Stimulated activated CD8-positive, alpha-beta memory T cell treated with anti-CD3 and anti-CD28 coated beads, Interleukin-12 subunit alpha, Interleukin-12 subunit beta, amount 100 ng/mL, for 1 hour (primary cell): ENCODE results near the gene CFAP251.
"Not testable (repeated sequence)": the region's sequence is repeated elsewhere in the genome, so short reads cannot be mapped to it uniquely, and the experiment has no call there.

ENCODE experiments used
- DNase-seq: peaks from one replicate; pipeline ENCODE4 v3.0.0-alpha.2; 2020; ENCODE audit warnings: low read depth

The CFAP251 gene

GRCh38 chr12:121903202-121903601 is 15.2 kb upstream of the CFAP251 start:
- no peak for DNase-seq

- DNase-seq = no peak
Observed at GRCh38 chr12:121905746-121906145, 12.6 kb upstream of the CFAP251 start.

GRCh38 chr12:121908702-121909101 is 9.7 kb upstream of the CFAP251 start:
- no peak for DNase-seq

- no peak for DNase-seq
Observed at GRCh38 chr12:121911824-121912585, 6.4 kb upstream of the CFAP251 start.

- no peak for DNase-seq
Observed at GRCh38 chr12:121915841-121916321, 2.5 kb upstream of the CFAP251 start.

- DNase-seq = no peak
Observed at GRCh38 chr12:121916719-121917118, 1.7 kb upstream of the CFAP251 start.

- no peak for DNase-seq
Observed at GRCh38 chr12:121918679-121919038, 267 bp downstream of the CFAP251 start.

- DNase-seq = no peak
Observed at GRCh38 chr12:121921066-121921465, 2.7 kb downstream of the CFAP251 start.

GRCh38 chr12:121925358-121925695 is 6.9 kb downstream of the CFAP251 start:
- DNase-seq = no peak

- DNase-seq = no peak
Observed at GRCh38 chr12:121926874-121927706, 8.7 kb downstream of the CFAP251 start.

- DNase-seq = no peak
Observed at GRCh38 chr12:121927813-121928212, 9.4 kb downstream of the CFAP251 start.

GRCh38 chr12:121929545-121929944 is 11.2 kb downstream of the CFAP251 start:
- not testable (repeated sequence) for DNase-seq

GRCh38 chr12:121930862-121931261 is 12.5 kb downstream of the CFAP251 start:
- DNase-seq = no peak

GRCh38 chr12:121932176-121932536 is 13.8 kb downstream of the CFAP251 start:
- no peak for DNase-seq

- no peak for DNase-seq
Observed at GRCh38 chr12:121932914-121933521, 14.6 kb downstream of the CFAP251 start.

GRCh38 chr12:121933522-121934308 is 15.3 kb downstream of the CFAP251 start:
- DNase-seq = no peak

GRCh38 chr12:121934309-121934664 is 15.9 kb downstream of the CFAP251 start:
- no peak for DNase-seq

GRCh38 chr12:121937654-121938053 is 19.3 kb downstream of the CFAP251 start:
- DNase-seq = no peak

- no peak for DNase-seq
Observed at GRCh38 chr12:121939186-121939585, 20.8 kb downstream of the CFAP251 start.

- DNase-seq = no peak
Observed at GRCh38 chr12:121939992-121940766, 21.8 kb downstream of the CFAP251 start.

- DNase-seq = no peak
Observed at GRCh38 chr12:121942145-121942718, 23.8 kb downstream of the CFAP251 start.
